Gastrocnemius medialis (tissue), 4 donors: ENCODE results near the gene CDK11B.
"Not testable (repeated sequence)": the region's sequence is repeated elsewhere in the genome, so short reads cannot be mapped to it uniquely, and the experiment has no call there.

Source experiments
- CTCF ChIP-seq, 5 experiments: fragments of 450-650 bp in 3 of 5; fragments of 200-600 bp in 2 of 5; sonication (generic) in 2 of 5; IDR thresholded peaks in 4 of 5; conservative IDR thresholded peaks in 1 of 5; 1 replicate in 4 of 5; 2 replicates in 1 of 5; pipeline ENCODE4 v1.5.1; 2016 to 2019; ENCODE audit warnings: antibody characterized with exemption in 5 of 5, mild to moderate bottlenecking in 3 of 5, moderate library complexity in 3 of 5
- POLR2A ChIP-seq, 2 donors: fragments of 450-650 bp; IDR thresholded peaks; one replicate each; pipeline ENCODE4 v1.6.1; 2017; ENCODE audit warnings: antibody characterized with exemption in 2 of 2, mild to moderate bottlenecking in 2 of 2, moderate library complexity in 2 of 2

DNA sequence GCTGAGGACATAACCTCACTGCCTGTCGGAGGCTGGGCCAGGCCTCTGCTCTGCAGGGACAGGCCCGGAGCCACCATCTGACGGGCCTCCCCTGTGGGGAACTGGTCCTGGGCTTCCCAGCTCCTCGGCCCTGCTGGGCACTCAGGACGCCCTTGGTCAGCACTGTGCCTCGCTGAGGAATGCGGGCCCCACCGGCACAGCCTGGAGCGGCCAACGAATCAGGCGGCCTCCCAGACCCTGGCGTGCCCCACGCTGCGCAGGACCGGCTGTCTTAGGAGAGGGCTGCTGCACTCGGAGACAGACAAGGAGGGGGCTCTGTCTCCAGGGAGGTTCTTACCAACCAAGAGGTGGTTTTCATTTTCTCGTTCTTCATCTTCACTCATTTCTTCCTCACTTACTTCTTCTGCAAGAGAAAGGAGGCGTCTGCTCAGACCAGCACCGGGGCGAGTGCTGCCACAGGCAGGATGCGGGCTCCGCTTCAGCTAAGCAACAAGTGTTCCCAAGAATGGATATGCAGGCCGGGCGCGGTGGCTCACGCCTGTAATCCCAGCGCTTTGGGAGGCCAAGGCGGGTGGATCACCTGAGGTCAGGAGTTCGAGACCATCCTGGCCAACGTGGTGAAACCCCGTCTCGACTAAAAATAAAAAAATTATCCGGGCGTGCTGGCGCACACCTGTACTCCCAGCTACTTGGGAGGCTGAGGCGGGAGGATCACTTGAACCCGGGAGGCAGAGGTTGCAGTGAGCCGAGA is 17.9 kb downstream of the CDK11B start:
- not testable (repeated sequence) for TF ChIP-seq CTCF (IDR thresholded peaks at IDR 0.05 in 4 of 5, conservative IDR thresholded peaks at IDR 0.05 in 1 of 5); POLR2A (IDR thresholded peaks at IDR 0.05)
